Body of pancreas (tissue), 4 donors: ENCODE data around the gene POLA1. TPM values are rescaled to one million over a fixed set of nuclear protein-coding genes. Genes with fewer than 3 reads are reported as not detected.

Experiments used
- ATAC-seq: fragments of 150-250 bp; one replicate; pipeline ENCODE4 v1.9.1; 2016
- DNase-seq, 4 donors: peaks; one replicate each; pipeline ENCODE4 v3.0.0-alpha.2; 2019
- H3K27ac ChIP-seq, 4 donors: fragments of 200-600 bp; sonication (generic); 1 replicate in 3 of 4; 2 replicates in 1 of 4; pipeline versions ENCODE4 v1.5.1 to v1.6.1; 2016 to 2019; ENCODE audit warnings: mild to moderate bottlenecking in 1 of 4, mixed read lengths in 1 of 4, moderate library complexity in 1 of 4
- H3K27me3 ChIP-seq, 2 donors: fragments of 200-600 bp; sonication (generic); one replicate each; pipeline ENCODE4 v1.6.0; 2016; ENCODE audit warnings: mild to moderate bottlenecking in 1 of 2
- H3K36me3 ChIP-seq, 2 donors: fragments of 200-600 bp; sonication (generic); replicated peaks in 1 of 2; 2 replicates each; pipeline ENCODE4 v1.5.1; 2016; ENCODE audit warnings: low read depth in 2 of 2; ENCODE audit not compliant: insufficient read depth in 1 of 2
- H3K4me1 ChIP-seq: fragments of 200-600 bp; sonication (generic); one replicate; pipeline ENCODE4 v1.6.0; 2016
- H3K4me3 ChIP-seq, 2 donors: fragments of 200-600 bp; sonication (generic); 1 replicate in 1 of 2; 2 replicates in 1 of 2; pipeline ENCODE4 v1.5.1; 2016 to 2019
- H3K9me3 ChIP-seq, 3 donors: fragments of 200-600 bp; sonication (generic); 1 replicate in 2 of 3; 2 replicates in 1 of 3; pipeline ENCODE4 v1.5.1; 2016
- CTCF ChIP-seq, 7 experiments: fragments of 450-650 bp in 4 of 7; fragments of 200-600 bp in 3 of 7; sonication (generic) in 3 of 7; IDR thresholded peaks; one replicate each; pipeline ENCODE4 v1.5.1; 2016 to 2019; ENCODE audit warnings: antibody characterized with exemption in 7 of 7
- POLR2A ChIP-seq, 3 donors: fragments of 450-650 bp; IDR thresholded peaks; one replicate each; pipeline ENCODE4 v1.6.1; 2016; ENCODE audit warnings: antibody characterized with exemption in 3 of 3, mild to moderate bottlenecking in 2 of 3
- WGBS, 2 donors: methylation state at CpG; one replicate each; pipeline ENCODE4 v1.1.5; 2017; 5-methylcytosine and 5-hydroxymethylcytosine counted together
- intact Hi-C: fragments of 100-400 bp; cut with DNase I; formaldehyde crosslinking; loops from one replicate; pipeline ENCODE4 v1.15.1; 2023
- total RNA-seq, 2 donors: library from RNA; depleted of rRNA; stranded (reverse); fragments of >200 nt; gene quantifications; one replicate each; pipeline ENCODE4 v1.1.0, GENCODE V29; 2016

POLA1 gene
- total RNA-seq, 2 donors from 2014 or later = 5.7 to 9.9 TPM

GRCh38 chrX:24682739-24683432 is 10.8 kb upstream of the POLA1 start:
- no peak overlapping the region for H3K27ac ChIP-seq
- no peak for TF ChIP-seq CTCF (IDR thresholded peaks at IDR 0.05)
- no peak for TF ChIP-seq POLR2A (IDR thresholded peaks at IDR 0.05)
- no peaks in the 10 kb centered on the region for H3K4me1 ChIP-seq
- no peak overlapping the region for H3K4me3 ChIP-seq
- WGBS, 2 donors = 83% methylated on average over 7 of the region's 7 CpGs; no CpG with 5 or more reads in 1 of the 2 donors
- ATAC-seq = no peak
- no peak for DNase-seq
- no peaks in the 10 kb centered on the region for H3K9me3 ChIP-seq
- H3K27me3 ChIP-seq = no peaks in the 10 kb centered on the region
- no peaks in the 10 kb centered on the region for H3K36me3 ChIP-seq
- intact Hi-C loops = no loop called here

GRCh38 chrX:24684048-24684447 is 9.7 kb upstream of the POLA1 start:
- no peak for TF ChIP-seq POLR2A (IDR thresholded peaks at IDR 0.05)
- TF ChIP-seq CTCF (IDR thresholded peaks at IDR 0.05) = no peak
- no peaks in the 10 kb centered on the region for H3K4me1 ChIP-seq
- no peak overlapping the region for H3K27ac ChIP-seq
- H3K4me3 ChIP-seq = no peak overlapping the region
- no peaks in the 10 kb centered on the region for H3K36me3 ChIP-seq
- intact Hi-C loops = no loop called here
- WGBS, 2 donors = 68 to 81% methylated on average over 2 of the region's 2 CpGs
- H3K9me3 ChIP-seq = no peaks in the 10 kb centered on the region
- DNase-seq (no peak), ATAC-seq (no peak)
- no peaks in the 10 kb centered on the region for H3K27me3 ChIP-seq

- 60 to 69% methylated on average over 2 to 4 of the region's 4 CpGs for WGBS, 2 donors
- no peaks in the 10 kb centered on the region for H3K9me3 ChIP-seq
- no peak for DNase-seq
- H3K27me3 ChIP-seq = no peaks in the 10 kb centered on the region
- no peak overlapping the region for H3K4me3 ChIP-seq
- no peak for ATAC-seq
- no peaks in the 10 kb centered on the region for H3K36me3 ChIP-seq
- intact Hi-C loops = no loop called here
- no peak for TF ChIP-seq CTCF (IDR thresholded peaks at IDR 0.05)
- no peak for TF ChIP-seq POLR2A (IDR thresholded peaks at IDR 0.05)
- peaks cover 6% of the 10 kb centered on the region for H3K4me1 ChIP-seq
- no peak overlapping the region for H3K27ac ChIP-seq
Measured at GRCh38 chrX:24692305-24692704, 1.4 kb upstream of the POLA1 start.

GRCh38 chrX:24694825-24695224 is 1.1 kb downstream of the POLA1 start:
- H3K4me1 ChIP-seq = peaks cover 6% of the 10 kb centered on the region
- 34 to 45% methylated on average over 6 of the region's 6 CpGs for WGBS, 2 donors
- H3K4me3 ChIP-seq = no peak overlapping the region
- DNase-seq = no peak
- intact Hi-C loops = no loop called here
- no peaks in the 10 kb centered on the region for H3K36me3 ChIP-seq
- no peaks in the 10 kb centered on the region for H3K9me3 ChIP-seq
- ATAC-seq = no peak
- no peak for TF ChIP-seq CTCF (IDR thresholded peaks at IDR 0.05)
- no peak for TF ChIP-seq POLR2A (IDR thresholded peaks at IDR 0.05)
- no peak overlapping the region for H3K27ac ChIP-seq
- no peaks in the 10 kb centered on the region for H3K27me3 ChIP-seq

- no peak for ATAC-seq
- WGBS, 2 donors = 74 to 86% methylated on average over 4 of the region's 6 CpGs
- H3K4me1 ChIP-seq = peaks cover 6% of the 10 kb centered on the region
- H3K9me3 ChIP-seq = no peaks in the 10 kb centered on the region
- H3K27me3 ChIP-seq = no peaks in the 10 kb centered on the region
- H3K4me3 ChIP-seq = no peak overlapping the region
- no peaks in the 10 kb centered on the region for H3K36me3 ChIP-seq
- intact Hi-C loops = no loop called here
- DNase-seq = no peak
- TF ChIP-seq POLR2A (IDR thresholded peaks at IDR 0.05) (no peak), CTCF (IDR thresholded peaks at IDR 0.05) (no peak)
- H3K27ac ChIP-seq = no peak overlapping the region
Measured at GRCh38 chrX:24696294-24696693, 2.6 kb downstream of the POLA1 start.
